Measurements from ENCODE around the gene TRAF3.

TRAF3 gene

DNA sequence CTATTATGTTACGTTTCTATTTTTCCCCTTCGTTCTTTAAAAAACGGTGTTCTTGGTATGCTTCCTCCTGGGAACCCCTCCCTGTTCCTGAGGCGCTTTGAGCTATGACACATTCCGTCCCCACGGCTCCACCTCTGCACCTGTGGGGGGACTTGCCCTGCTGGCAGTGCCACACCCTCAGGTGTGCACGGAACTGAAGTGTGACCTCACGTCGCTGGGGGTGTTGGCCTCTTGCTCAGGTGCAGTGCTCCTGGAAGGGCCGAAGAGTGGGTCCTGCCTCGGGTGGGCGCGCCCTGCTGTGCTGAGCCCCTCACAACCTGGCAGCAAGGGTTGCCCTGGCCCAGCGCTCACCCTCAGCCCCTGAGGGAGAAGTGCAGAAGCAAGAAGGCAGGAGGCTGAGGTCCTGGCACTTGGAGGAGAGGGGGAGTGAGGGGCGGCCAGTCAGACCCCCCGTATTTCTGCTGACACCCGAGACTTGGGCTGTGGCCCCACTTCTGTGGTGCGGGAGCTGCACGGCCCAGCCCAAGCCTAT lies 150.2 kb downstream of the TRAF3 start:
- no peak for DNase-seq

GRCh38 chr14:102927878-102928411 lies 150.7 kb downstream of the TRAF3 start:
- no peak for DNase-seq

DNA sequence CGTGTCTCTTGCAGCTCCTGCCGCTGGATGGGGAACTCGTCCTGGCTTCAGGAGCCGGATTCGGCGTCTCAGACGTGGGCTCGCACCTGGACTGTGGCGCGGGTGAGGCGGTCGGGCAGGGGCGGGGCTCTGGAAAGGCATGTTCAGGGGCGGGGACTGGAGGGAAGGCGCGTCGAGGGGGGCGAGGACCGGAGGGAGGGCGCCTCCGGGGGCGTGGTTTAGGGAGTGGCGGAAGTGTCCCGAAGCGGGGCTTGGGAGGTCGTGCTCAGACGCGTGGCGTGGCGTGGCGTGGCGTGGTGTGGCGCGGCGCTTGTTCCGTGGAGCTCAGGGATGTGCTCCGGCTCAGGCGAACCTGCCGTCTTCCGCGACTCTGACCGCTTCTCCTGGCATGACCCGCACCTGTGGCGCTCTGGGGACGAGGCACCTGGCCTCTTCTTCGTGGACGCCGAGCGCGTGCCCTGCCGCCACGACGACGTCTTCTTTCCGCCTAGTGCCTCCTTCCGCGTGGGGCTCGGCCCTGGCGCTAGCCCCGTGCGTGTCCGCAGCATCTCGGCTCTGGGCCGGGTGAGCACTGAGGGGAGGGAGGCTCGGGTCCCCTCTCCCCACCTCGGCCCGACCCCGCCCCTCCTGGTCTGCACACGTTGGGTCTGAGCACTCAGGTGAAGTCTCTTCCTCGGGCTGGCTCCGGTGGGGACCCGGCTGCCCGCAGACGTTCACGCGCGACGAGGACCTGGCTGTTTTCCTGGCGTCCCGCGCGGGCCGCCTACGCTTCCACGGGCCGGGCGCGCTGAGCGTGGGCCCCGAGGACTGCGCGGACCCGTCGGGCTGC lies 151.4 kb downstream of the TRAF3 start:
- peak; percentile 67 for DNase-seq

DNA sequence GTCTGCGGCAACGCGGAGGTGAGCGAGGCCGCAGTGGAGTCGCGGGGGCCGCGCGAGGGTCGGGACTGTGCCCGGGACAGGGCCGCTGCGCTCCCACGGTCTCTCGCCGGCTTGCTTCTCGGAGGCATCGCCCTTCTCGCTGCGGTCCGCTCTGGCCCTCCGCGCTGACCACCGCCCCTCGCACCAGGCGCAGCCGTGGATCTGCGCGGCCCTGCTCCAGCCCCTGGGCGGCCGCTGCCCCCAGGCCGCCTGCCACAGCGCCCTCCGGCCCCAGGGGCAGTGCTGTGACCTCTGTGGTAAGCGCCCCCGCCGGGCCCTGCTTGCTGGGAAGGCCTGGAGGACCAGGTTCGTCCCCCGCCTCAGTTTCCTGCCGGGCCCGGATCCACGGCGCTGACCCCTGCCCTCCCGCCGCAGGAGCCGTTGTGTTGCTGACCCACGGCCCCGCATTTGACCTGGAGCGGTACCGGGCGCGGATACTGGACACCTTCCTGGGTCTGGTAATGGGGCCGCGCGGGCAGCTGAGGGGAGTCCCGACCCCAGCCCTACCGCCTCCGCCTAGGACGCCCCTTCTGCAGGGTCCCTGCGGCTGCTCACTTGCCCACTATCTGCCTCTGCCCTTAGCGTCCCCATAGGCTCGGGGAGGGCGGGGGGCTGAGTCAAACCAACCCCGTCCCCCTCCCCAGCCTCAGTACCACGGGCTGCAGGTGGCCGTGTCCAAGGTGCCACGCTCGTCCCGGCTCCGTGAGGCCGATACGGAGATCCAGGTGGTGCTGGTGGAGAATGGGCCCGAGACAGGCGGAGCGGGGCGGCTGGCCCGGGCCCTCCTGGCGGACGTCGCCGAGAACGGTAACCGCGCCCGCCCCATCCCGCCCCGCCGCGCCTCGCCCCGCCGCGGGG lies 152.2 kb downstream of the TRAF3 start:
- DNase-seq = no peak

- DNase-seq = no peak
Observed at GRCh38 chr14:102930138-102930752, 153.0 kb downstream of the TRAF3 start.

DNA sequence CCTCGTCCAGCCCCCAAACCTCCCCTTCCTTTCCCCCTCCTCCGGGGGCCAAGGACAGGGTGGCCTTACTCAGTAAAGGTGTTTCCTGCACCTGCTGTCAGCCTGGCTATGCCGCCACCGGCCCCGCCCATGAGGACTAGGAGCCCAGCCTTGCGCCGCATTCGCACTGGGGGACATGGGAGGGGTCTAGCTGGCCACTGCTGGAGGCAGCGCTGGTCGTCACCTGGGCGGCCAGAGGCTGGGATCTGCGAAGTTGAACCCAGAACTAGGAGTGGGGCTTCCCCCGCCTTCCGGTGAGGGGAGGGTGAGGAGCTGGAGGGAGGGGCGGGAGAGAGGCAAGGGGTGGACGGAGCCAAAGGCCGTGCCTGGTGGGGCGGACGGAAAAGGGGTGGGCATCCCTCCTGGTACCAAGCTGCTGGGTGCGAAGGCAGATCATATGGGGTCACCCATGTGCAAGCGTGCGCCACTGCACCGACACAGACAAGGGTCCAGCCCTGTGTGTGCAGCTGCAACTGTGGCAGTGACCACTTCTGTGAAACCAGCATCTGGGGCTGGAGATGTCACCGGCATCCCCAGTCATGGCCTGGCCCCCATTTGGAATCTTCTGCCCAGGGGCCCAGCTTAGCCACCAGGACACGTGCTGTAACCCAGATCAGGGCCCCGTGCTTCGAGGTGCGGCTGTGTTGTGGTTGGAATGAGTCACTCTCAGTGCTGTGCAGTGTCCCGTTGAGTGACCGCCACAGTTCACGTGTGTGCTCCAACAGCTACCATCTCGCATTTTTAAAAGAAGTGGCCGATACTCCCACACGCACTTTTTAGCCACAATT lies 153.7 kb downstream of the TRAF3 start:
- no peak for DNase-seq

DNA sequence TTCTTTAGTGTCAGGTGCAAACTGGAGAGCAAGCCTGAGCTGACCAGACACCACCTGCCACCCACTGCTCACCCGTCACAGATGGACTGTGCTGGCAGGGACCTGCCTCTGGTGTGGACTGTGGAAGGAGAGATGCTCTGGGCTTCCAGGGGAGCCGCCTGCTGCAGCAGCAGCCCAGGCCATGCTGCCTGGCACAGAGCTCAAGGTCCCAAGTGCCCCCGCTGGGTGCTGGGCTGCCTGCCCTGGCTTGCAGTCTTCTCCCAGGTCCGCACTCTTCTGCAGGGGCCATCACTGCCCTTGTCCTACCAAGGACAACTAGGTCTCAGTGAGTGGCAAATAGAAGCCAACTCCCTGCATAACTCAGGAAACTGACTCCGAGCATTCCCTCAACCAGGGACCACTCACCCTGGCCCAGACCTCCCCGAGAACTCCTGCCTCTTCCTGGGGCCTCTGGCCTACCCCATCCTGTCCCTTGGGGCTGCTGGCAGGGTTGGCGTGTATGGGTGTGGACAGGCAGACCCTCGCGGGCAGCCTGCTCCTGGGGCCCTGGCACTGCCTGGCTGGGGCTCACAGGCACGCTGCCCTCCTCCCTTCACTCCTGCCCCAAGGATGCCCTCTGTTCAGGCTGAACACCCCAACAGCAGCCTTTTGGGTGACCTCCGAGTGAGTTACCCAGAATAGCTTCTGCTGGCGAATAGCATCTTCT lies 154.5 kb downstream of the TRAF3 start:
- no peak for DNase-seq

GRCh38 chr14:102932484-102933248 lies 155.4 kb downstream of the TRAF3 start:
- no peak for DNase-seq

DNA sequence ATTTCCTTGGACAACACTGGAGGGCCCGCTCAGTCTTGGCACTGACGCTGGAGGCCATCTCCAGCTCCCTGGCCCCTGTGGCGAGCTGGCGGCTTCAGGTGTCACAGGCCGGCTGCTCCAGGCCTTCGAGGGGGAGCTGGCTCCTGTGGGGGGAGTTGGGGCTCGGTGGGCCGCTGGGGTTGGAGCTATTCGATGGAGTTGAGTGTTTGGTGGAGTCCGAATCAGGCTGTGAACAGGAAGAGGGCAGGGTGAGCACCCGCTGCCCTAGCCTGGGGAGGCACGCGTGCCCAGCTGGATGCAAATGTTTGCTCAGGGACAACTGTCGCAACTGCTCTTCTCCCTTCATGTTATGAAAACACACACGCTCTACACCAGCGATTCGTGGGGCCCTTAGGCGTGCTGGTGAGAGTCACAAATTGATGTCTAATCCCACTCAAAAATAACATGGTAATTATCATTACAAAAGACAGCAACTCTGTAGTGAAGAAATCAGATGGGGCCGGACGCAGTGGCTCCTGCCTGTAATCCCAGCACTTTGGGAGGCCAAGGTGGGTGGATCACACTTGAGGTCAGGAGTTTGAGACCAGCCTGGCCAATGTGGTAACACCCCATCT lies 156.5 kb downstream of the TRAF3 start:
- DNase-seq = no peak

DNA sequence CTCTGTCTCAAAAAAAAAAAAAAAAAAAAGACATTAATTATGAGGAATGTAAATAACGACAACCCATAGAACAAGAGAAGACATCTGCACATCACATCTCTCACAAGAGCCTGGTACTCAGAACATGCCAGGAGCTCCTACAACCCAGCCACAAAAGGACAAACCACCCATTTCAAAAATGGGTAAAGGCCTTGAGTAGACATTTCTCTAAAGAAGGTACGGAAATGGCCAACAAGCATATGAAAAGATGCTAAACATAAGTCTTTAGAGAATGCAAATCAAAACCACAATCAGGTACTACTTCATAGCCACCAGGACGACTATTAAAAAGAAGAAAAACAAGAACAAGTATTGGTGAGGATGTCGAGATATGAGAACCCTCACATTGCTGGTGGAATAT lies 158.5 kb downstream of the TRAF3 start:
- DNase-seq = no peak

GRCh38 chr14:102937331-102938175 lies 160.3 kb downstream of the TRAF3 start:
- DNase-seq = no peak

- no peak for DNase-seq
Observed at GRCh38 chr14:102938191-102938590, 160.9 kb downstream of the TRAF3 start.

GRCh38 chr14:102939329-102939728 lies 162.1 kb downstream of the TRAF3 start:
- no peak for DNase-seq

DNA sequence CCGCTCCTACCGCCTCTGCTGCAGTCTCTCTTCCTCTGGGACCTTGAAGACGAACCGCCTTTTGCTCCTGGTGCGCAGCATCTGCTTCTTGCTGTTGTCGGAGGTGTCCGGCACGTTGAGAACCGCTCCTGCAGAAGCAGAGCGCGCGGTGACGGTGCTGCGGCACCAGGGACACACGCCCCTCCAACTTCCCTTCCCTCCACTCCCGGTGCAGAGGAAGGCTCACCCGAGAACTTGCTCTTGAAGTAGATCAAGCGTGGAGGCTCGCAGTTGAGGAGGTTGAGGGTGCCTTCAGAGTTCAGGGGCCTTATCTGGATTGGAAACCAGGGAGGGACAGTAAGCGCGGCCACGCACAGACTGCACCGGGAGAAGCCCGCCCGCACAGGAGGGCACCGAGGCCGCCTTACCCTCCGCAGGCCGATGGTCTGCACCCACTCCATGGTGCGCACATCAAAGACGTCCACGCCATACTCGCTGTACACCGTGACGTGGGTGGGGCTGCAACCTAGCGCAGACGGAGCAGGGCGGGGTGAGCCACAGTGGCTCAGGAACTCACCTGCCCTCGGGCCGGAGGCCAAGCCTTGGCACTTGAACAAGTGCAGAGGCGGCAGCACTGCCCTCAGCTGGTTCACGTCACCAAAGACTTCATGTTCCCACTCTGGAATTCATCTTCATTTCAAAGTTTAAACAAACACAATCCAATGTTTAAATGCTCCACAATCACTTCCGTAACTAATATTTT lies 162.7 kb downstream of the TRAF3 start:
- DNase-seq = no peak

DNA sequence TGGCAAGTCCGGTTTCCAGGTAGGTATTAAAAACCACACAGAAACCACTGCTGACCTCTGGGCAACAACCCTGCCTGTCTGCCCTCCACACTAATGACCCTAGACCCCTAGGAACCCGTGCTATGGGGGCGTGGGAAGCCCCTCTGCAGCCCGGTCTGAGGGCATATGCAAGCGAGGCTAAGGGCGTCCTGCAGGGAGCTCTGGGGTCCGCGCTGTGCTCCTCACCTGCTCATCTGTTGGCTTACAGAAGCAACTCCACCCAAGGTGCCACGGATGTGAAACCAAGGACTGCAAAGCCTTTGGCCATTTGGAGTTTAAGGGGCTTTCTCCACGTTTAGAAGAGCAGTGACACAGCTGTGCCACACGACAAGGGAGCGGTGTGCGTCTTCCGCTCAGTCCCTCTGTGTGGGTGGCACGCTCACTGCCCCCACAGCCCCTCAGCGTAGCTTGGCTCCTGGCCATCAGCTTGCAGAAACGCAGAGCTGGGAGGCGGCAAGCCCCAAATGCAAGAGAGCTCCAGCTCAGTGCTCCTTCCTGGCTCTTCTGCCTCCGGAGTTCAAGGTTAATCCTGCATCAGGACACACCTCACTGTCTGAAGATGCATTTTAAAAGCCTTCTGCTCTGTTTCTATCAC lies 163.6 kb downstream of the TRAF3 start:
- DNase-seq = no peak

DNA sequence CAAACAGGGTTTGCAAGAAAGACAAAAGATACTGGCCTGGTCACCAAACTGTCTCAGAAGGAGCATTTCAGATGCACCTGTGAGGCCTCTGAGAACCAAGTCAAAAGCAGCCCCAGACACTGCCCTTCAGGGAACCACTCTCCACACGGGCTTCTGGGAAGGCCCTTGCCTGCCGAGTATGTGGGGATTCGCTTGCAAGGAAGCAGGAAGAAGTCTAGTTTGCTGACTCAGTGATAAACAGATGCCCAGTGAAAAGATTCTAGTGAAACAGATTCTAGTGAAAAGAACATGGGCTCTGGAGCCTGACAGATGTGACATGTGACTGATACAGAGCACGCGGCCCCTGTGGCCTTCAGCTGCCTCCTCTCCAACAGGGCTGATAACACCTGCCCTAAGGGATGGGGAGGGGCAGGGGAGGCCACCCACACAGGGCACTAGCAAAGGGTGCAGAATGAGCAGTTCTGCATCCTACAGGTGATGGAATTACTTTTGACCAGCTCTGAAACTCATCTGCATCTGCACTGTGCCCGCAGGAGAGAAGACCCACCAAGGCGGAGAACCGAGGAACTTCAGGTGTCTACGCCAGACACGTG lies 164.3 kb downstream of the TRAF3 start:
- no peak for DNase-seq

GRCh38 chr14:102942069-102942468 lies 164.8 kb downstream of the TRAF3 start:
- DNase-seq = no peak
